ENCODE measurements around the gene SV2B.
"Not testable (repeated sequence)": the region's sequence is repeated elsewhere in the genome, so short reads cannot be mapped to it uniquely, and the experiment has no call there.

The SV2B gene, protein sequence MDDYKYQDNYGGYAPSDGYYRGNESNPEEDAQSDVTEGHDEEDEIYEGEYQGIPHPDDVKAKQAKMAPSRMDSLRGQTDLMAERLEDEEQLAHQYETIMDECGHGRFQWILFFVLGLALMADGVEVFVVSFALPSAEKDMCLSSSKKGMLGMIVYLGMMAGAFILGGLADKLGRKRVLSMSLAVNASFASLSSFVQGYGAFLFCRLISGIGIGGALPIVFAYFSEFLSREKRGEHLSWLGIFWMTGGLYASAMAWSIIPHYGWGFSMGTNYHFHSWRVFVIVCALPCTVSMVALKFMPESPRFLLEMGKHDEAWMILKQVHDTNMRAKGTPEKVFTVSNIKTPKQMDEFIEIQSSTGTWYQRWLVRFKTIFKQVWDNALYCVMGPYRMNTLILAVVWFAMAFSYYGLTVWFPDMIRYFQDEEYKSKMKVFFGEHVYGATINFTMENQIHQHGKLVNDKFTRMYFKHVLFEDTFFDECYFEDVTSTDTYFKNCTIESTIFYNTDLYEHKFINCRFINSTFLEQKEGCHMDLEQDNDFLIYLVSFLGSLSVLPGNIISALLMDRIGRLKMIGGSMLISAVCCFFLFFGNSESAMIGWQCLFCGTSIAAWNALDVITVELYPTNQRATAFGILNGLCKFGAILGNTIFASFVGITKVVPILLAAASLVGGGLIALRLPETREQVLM
- 0 to 0.40 reads per million in 2 donors for total RNA-seq

DNA sequence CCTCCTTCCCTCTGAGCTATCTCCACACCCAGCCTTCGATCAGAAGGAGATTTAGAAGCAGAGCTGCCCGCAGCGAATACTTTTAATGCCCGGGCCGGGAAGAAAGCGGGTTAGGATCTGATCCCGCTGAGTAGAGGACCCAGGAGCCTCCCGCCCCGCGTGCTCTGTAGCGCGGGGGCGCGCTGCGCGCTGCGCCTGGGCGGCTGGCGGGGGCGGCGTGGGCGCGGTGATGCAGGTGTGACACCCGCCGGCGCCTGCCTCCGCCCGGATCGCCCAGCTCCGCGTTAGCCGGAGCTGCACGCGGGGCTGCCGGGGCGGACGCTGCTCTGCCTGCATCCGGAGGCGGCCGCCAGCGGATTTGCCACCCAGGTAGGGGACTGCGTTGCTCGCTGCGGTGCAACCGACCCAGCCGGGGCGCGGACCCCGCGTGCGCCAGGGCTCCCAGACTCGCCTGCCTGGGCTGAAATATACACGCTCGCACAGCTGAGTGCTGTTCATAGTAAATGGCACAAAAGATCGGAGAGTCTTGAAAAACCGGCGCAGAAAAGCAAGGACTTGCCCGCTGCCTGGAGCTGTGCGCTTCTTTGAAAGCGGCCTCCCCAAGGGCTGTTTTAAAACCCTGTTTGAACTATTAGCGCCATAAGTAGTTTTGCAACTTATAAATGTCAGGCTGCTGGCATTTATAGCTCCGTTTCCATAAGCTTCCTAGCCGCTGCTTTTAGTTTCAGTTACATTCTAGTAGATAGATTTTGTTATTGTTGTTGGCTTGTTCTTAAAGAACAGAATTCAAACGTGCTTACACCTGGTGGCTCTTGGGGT lies at the start of gene SV2B:
SV2B (plus strand) TSS at position 263 of the 819 bp plus-strand sequence. CDS start 126,007 bp downstream, outside the sequence.
- peak in 4 of 5 experiments; percentile 2 to 49 (median 20) for DNase-seq

DNA sequence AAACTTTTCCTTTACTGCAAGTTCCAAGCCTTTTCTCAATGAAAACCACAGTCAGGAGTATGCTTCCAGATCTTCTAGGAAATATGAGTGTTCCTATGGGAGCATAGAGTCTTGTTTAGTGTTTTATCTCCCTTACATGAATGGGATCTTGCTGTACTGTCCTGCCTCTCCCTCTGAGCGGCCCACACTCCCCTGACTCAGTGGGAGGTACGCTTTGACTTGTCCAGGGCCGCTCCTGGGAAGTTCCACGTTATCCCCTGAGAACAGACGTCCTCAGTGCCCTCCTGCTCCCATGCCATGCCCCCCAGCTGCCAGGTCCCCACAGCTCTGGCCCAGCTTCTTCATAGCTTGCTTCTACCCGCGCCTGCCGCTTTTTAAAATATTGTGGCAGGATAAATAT lies 48.8 kb upstream of the SV2B start:
- DNase-seq: no peak

DNA sequence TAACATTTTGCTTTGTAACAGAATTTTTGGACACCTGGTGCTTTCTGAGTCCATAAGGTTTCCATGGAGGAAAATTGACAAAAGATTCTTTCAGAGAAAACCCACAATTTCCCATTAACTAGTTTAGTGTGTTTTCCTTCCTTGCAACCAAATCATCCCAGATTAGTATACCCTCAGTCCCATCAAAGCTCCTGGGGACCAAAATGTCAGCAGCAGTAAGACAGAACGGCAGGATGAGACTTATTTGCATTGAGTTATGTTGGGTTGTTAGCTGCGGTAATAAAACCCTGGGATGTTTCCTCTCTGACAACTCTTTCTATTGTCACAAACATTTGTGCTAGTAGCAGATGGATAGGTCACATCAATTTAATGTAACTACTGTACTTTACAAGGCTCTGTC lies 45.2 kb upstream of the SV2B start:
- no peak for DNase-seq

DNA sequence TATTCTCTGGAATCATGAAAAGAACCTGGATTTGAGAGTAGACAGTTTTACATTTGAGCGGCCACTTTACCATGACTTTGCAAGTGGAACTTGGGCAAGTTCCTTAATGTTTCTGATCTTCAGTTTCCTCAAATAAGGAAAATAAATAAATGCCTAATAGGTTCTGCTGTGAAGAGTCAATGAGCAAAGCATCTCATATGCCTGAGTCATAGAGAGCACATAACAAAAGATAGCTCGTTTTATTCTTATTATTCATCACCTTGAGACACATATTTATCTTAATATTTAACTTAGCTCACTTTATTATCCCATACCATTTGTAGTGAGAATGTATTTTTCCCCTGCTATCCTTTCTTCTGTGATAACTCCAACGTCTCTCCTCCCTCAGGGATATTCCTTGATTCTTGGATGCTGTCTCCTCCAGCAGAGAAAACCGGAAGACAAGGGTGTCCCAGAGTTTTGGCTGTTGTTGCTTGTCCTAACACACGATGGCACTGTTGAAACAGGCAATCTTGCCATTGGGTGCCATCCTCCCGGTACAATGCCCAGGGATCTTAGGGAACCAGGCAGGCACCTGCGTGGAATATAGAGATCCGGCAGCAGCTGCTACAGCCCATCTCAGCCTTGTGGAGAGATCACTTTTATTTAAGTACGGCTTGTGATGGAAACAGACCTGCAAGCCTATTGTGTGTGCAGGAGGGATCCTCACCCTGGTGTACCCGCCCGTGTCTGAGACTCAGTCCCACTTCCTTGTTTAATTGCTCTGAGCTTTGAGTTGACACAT lies 44.3 kb upstream of the SV2B start:
- peak in 1 of 5 experiments; percentile 26 for DNase-seq

DNA sequence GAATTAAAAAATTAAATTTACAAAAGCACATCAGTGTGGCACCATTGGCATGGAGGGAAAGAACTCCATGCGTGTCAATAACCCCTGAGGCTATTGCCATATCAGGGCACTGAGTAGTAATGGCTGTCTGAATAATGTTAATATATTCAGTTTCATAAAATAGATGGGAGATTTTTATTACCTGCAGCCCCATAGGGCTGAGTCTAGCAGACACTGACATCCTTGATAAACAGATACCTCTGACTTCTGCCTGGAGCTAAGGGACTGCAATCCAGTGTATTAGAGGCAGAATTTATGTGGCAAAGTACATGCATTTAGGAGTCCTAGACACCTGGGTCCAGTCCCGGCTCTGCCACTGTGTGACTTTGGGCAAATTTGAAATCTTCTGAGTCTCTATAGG lies 38.8 kb upstream of the SV2B start:
- no peak for DNase-seq

DNA sequence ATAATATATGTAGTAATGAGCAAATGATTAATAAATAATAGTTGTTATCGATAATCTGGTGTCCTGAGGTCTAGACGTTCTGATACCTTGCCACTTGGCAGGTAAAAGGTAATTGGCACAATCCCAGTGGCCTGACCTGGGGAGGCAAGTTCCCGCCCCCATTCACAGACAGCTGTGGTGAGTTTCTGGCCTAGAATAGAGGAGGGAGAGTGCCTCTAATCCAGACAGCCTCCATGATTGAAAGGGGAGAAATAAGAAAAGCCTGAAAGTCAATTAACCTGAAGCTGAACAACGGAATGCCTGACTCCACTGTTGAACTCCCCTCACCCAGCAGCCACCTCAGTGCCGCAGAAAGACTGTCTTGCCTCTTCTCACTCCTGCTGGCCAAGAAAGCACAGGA lies 38.1 kb upstream of the SV2B start:
- DNase-seq: no peak

DNA sequence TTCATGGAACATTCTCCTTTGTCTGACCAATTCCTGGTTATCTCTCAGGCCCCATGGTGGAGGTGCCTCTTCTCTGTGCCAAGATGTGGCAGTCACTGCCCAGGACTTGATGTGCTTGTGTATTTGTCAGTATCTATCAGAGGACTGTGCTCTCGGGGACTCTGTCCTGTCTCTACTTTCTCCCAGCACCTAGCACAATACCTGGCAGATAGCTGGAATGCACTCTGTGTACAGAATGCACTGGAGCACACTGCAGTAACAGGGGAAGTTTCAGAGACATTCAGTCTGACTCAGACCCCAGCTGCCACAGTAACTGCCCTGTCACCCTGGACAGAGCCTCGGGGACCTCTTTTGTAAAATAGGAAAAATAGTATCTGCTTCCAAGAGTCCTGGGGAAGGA lies 34.6 kb upstream of the SV2B start:
- DNase-seq: no peak

DNA sequence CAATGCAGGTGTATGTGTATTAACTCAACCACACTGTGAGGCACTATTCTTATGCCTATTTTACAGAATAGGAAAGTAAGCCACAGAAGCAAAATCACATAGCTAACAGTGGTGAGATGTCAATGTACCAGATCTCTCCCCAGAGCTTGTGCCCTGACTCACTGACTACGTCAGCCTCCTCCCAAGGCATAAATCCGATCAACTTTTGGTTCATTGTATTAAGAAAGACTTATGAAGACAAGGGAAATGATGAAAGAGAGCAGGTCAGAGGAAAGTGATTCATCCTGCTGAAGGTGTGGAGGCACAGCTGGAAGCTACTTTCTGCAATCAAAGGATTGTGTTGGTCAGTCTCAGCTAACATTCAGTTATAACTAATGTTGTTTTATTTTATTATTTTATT lies 33.0 kb upstream of the SV2B start:
- no peak for DNase-seq

DNA sequence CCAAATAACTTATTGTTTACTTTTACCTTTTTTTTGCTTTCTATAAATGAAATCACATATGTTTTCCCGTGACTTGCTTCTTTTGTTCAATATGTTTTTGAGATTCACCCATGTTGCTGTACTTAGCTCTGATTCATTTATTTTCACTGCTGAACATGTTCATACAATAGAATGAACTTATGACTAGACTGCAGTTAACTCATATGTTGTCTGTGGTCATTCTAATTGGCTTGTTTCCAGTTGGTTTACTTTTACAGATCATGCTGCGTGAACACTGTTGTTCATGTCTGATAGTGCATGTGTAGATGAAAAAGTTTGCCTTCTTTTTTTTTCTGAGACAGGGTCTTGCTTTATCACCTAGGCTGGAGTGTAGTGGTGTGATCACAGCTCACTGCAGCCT lies 31.6 kb upstream of the SV2B start:
- DNase-seq: no peak

DNA sequence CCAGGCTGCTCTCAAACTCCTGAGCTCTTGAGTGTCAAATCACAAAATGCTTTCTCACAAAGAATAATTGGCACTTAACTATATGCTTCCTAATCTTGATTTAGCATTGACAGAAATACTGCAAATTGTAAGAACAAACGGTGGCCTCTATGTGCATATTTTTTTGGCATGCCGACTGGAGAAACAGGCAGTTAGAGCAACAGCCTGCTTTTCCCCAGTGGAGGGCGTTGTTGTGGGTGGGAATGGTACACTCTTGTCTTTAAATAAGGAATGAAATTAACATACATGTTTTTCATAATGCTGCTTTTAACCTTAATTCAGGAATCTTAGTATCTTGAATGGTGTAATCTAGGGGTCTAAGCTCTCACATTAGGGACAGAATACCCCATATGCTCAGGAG lies 31.1 kb upstream of the SV2B start:
- no peak for DNase-seq

DNA sequence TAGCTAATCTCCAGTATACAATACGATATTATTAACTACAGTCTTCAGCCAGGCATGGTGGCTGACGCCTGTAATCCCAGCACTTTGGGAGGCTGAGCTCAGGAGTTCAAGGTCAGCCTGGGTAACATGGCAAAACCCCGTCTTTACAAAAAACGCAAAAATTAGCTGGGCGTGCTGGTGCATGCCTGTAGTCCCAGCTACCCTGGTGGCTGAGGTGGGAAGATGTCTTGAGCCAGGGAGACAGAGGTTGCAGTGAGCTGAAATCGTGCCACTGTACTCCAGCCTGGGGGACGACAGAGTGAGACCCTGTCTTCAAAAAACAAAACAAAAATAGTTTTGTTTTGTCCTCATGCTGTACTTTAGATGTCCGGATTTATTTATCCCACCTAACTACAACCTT lies 29.2 kb upstream of the SV2B start:
- DNase-seq: no peak

DNA sequence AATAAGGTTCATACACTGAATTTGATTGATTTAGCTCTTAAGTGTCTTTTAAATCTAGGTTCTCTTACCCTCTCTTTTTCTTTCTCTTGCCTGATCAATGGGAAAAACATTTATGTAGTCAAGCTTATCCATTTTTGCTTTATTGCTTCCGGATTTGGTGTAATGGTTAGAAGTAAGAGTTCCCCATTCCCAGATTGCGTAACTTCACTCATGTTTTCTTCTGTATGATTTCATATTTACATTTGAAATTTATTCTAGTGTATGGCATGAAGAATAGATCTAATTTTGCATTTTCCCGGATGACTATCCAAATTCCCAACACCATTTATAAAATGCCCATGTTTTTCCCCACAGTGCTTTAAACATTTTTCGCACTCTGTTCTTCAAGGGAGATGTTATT lies 27.9 kb upstream of the SV2B start:
- DNase-seq: no peak

DNA sequence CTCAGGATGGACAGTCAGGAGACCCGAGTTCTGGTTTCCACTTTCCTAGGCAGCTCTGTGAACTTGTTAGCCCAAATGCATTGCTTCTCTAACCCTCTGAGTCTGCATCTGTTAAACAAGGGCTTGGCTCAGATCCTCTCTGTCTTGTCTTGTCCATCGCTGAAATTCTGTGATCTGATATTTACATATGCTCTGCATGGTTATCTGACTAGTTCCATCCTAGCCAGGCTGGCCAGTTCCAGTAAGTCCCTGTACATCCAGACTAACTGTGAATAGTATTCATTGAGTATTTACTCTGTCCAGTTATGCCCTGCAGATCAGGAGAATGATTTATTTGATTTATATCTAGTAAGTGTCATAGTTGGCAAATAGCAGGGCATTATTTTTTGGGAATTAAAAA lies 27.0 kb upstream of the SV2B start:
- DNase-seq: no peak

DNA sequence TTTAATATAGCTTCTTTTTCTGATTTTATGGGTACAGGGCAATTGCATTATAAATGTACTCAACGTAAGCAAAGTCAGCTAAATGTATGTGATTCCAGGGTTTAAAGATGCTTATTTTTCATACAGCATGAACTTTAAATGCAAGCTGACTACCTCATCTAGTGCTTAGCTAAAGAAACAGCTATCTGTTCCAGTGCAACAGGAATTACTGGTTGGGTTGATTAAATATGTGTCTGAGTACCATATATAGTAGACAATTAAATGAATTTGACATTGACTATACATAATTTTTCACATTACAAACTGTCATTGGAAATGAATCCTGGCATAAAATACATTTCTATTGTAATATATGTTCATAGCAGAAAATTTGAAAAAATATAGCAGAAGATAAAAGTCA lies 26.3 kb upstream of the SV2B start:
- DNase-seq: no peak

DNA sequence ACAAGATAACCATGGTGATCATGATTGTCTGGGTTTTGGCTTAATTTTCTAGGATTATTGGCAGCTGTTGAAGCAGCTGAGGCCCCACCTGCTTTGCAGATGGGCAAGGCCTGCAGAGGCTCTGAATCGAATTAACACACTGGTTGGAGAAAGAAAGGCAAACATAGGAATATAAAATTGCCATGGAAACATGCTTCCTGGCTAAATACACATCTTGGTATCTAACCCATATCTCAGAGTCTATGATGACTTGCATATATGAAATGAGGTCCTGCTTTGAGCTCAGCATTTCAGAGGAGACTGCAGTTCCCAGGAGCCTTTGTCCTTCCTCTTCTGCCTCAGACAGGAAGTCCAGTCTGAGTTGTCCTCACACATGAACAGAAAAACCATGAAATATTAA lies 24.3 kb upstream of the SV2B start:
- DNase-seq: no peak

DNA sequence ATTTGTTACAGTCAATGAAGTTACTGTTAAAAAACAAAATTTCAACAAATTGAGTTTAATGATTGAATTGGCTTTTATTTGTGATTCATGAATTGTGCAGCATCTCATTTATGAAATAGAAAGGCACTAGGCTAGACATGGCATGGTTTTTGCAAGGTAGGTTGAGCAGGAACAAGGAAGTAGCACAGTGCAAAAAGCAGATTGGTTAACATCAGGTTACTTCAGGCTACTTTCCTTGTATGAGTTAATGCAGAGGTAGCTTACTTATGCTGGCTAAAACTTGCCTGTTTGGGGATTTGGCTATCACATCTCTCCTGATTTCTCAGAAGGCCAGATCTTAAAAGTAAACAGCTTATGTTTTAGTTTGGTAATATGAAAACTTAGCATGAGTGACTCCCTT lies 23.0 kb upstream of the SV2B start:
- no peak for DNase-seq

DNA sequence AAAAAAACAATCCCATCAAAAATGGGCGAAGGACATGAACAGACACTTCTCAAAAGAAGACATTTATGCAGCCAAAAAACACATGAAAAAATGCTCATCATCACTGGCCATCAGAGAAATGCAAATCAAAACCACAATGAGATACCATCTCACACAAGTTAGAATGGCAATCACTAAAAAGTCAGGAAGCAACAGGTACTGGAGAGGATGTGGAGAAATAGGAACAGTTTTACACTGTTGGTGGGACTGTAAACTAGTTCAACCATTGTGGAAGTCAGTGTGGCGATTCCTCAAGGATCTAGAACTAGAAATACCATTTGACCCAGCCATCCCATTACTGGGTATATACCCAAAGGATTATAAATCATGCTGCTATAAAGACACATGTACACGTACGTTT lies 6.2 kb upstream of the SV2B start:
- not testable (repeated sequence) for DNase-seq

DNA sequence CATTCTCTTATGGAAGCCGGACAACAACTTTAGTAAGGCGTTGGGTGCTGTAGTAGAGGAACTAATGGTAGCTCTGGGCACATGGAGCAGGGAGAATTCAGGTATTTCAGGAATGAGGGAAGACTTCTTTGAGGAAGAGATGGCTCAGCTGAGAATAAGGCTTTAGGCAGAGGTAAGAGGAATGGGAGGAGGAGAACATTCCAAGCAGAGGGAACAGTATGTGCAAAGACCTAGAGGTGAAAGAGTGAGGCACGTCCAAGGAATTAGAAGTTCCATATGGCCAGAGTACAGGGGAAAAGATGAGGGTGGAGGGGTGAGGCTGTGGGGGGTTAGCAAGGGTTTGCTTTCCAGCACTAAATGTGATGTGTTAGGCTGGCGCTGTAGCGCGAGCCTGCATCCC lies 1.6 kb upstream of the SV2B start:
- no peak for DNase-seq

DNA sequence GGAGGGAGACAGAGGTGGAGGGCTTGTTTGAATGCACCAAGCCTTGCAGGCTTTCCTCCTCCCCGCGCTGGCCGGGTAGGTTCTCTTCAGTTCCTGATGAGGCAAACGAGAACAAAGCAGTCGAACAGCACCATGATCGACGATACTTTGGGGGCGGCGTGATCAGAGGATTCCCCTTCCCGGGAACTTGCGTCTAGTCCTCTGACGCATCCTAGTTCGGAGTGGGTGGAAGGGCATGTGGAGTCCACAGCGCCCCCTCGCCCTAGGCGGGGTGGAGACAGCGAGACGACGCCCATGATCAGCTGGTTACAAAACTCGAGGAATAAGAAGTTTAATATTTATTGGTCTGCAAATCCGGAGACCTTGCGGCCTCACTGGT lies 452 bp upstream of the SV2B start:
- peak in 1 of 5 experiments; percentile 14 for DNase-seq

DNA sequence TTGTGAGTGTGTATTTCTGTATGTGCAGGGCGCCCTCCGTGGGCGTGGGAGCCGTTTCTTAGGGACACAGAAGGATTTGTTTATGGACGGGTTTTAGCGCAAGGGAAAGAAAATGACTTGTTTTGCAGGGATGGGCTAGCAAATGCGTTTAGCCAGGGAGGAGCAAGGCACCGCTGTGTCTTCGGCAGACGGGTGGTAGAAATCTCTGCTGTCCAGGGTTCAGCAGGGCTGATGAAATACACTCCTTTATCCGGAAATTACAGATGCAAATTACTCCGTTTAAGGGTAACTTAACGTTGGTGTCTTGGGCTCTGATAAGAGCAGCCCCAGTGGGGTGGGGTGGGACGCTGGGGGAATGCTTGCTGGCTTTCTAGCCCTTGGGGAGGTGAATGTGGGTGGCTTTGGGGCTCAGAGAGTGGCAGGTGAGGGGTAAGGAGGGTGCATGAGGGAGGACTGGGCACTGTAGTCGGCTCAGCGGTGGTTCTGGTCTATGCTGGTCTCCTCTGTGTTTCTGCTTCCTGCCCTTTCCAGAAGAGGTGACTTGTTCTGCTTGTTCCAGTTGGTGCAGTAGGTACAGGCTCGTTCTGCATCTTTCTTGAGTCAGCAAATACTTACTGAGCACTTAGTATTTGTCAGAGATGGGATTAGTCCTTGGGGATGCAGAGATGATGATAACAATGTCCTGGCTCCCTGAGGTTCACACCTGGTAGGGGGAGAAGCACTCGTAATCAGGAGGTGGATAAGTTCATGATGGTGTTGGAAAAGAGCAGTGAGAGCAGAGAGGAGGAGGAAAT lies 954 bp downstream of the SV2B start:
- DNase-seq: no peak

DNA sequence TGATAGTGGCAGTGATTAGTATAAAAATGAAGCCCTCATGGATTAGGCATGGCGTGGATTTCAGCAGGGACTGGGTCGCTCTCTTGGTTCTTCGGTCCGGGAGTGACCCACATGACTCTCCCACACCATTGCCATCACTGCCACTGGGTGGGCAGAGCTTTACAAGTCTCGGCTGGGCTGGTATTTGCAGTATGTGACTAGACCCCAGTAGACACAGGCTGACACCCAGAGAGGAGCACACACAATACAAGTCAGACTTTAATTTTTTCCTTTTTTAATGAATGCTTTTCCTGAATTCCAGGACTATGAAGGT lies 1.5 kb downstream of the SV2B start:
- no peak for DNase-seq

All from T-helper 2 cell (primary cell).